ENCODE results near the gene SLC1A1.

DNA sequence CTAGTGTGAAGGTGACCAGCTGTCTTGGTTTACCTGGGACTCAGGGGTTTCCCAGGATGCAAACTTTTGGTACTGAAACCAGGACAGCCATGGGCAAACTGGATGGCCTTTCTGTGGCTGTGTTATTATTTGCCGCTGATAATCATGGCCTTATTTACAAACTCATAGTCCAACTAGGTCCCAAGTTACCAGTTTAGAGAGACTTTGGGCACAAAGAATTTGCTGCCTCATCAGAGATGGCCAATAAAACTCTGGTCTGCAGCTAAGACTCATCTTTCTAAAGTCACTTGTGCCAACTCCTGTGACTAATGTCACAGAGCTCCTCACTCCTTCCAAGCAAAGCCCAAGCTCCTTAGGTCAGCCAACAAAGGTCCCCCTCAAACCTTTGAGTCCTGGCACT lies 124.4 kb downstream of the SLC1A1 start:
- TF ChIP-seq CTCF (IDR thresholded peaks at IDR 0.05) (no peak), POLR2A (IDR thresholded peaks at IDR 0.05) (no peak)
